OCI-LY1 (cell line): ENCODE data around the gene MED22.

Source experiments
- H2AFZ ChIP-seq: fragments of 200-600 bp; sonication (generic), shearing (Covaris generic); 2 replicates; pipeline ENCODE4 v1.6.0; 2014; ENCODE audit warnings: antibody characterized with exemption, mild to moderate bottlenecking, low read length
- H3F3A ChIP-seq: fragments of 200-600 bp; sonication (generic), shearing (Covaris generic); 2 replicates; pipeline ENCODE4 v1.6.0; 2014; ENCODE audit warnings: mild to moderate bottlenecking, antibody characterized with exemption, low read length, moderate library complexity; ENCODE audit not compliant: insufficient read depth
- H3K27ac ChIP-seq: fragments of 200-600 bp; sonication (generic); 2 replicates; pipeline ENCODE4 v1.5.1; 2014; ENCODE audit warnings: low read length, mixed run types, mild to moderate bottlenecking, low read depth; ENCODE audit not compliant: poor library complexity, severe bottlenecking
- H3K27me3 ChIP-seq: fragments of 200-600 bp; sonication (generic); 2 replicates; pipeline ENCODE4 v1.6.0; 2014; ENCODE audit warnings: antibody characterized with exemption, mild to moderate bottlenecking, low read length, moderate library complexity; ENCODE audit not compliant: insufficient read depth
- H3K36me3 ChIP-seq: fragments of 200-600 bp; sonication (generic); 2 replicates; pipeline ENCODE4 v1.6.1; 2014; ENCODE audit warnings: mild to moderate bottlenecking, antibody characterized with exemption, low read length, moderate library complexity, mixed read lengths; ENCODE audit not compliant: insufficient read depth
- H3K4me1 ChIP-seq: fragments of 200-600 bp; sonication (generic); 2 replicates; pipeline ENCODE4 v1.5.1; 2014; ENCODE audit warnings: mild to moderate bottlenecking, low read length, moderate library complexity; ENCODE audit not compliant: insufficient read depth, severe bottlenecking
- H3K4me2 ChIP-seq: fragments of 200-600 bp; sonication (generic), shearing (Covaris generic); 2 replicates; pipeline ENCODE4 v1.6.1; 2014; ENCODE audit warnings: low read length
- H3K4me3 ChIP-seq: fragments of 200-600 bp; sonication (generic); 2 replicates; pipeline ENCODE4 v1.5.1; 2014; ENCODE audit warnings: low read length, low read depth, mild to moderate bottlenecking, mixed read lengths; ENCODE audit not compliant: poor library complexity, severe bottlenecking
- H3K79me2 ChIP-seq: fragments of 200-600 bp; shearing (Covaris generic); 2 replicates; pipeline ENCODE4 v1.6.1; 2016; ENCODE audit warnings: mixed run types, low read length, mixed read lengths; ENCODE audit not compliant: insufficient read depth
- H3K9ac ChIP-seq: fragments of 200-600 bp; sonication (generic), shearing (Covaris generic); 2 replicates; pipeline ENCODE4 v1.6.1; 2014; ENCODE audit warnings: mild to moderate bottlenecking, low read length, mixed read lengths
- H3K9me2 ChIP-seq: fragments of 200-600 bp; sonication (generic), shearing (Covaris generic); 2 replicates; pipeline ENCODE4 v1.6.1; 2014; ENCODE audit warnings: low read depth, mild to moderate bottlenecking, low read length, mixed read lengths
- H3K9me3 ChIP-seq: fragments of 200-600 bp; shearing (Covaris generic); 2 replicates; pipeline ENCODE4 v1.6.1; 2014; ENCODE audit warnings: low read length, mixed read lengths
- H4K20me1 ChIP-seq: fragments of 200-600 bp; sonication (generic), shearing (Covaris generic); 2 replicates; pipeline ENCODE4 v1.6.0; 2016; ENCODE audit warnings: mild to moderate bottlenecking, low read length; ENCODE audit not compliant: insufficient read depth
- EZH2 ChIP-seq: fragments of 200-600 bp; sonication (generic), shearing (Covaris generic); IDR thresholded peaks from 2 replicates; pipeline ENCODE4 v1.8.0; 2017; ENCODE audit warnings: borderline replicate concordance, mixed run types, mild to moderate bottlenecking, antibody characterized with exemption, low read length, moderate library complexity, mixed read lengths
- TF ChIP-seq, protein P1 (sequence below): fragments of 200-600 bp; sonication (generic), shearing (Covaris generic); IDR thresholded peaks from 2 replicates; pipeline ENCODE4 v1.5.1; 2017; ENCODE audit warnings: mild to moderate bottlenecking, antibody characterized with exemption, low read length, moderate library complexity, mixed read lengths

MED22 gene

GRCh38 chr9:133384736-133385321 lies 36.9 kb upstream of the MED22 start:
- H3K27me3 ChIP-seq, result no peaks in the 10 kb centered on the region
- H3K27ac ChIP-seq, result no peak overlapping the region
- H3K36me3 ChIP-seq, result no peaks in the 10 kb centered on the region
- H3K79me2 ChIP-seq, result no peaks in the 10 kb centered on the region
- no peak overlapping the region for H3K9ac ChIP-seq
- H3K9me3 ChIP-seq, result no peaks in the 10 kb centered on the region
- no peak overlapping the region for H2AFZ ChIP-seq
- no peaks in the 10 kb centered on the region for H3K4me1 ChIP-seq
- no peaks in the 10 kb centered on the region for H4K20me1 ChIP-seq
- H3K4me3 ChIP-seq, result no peak overlapping the region
- H3K4me2 ChIP-seq, result no peak overlapping the region
- H3F3A ChIP-seq, result no peaks in the 10 kb centered on the region
- H3K9me2 ChIP-seq, result no peaks in the 10 kb centered on the region
- no peak for TF ChIP-seq EZH2
- TF ChIP-seq, protein P1, sequence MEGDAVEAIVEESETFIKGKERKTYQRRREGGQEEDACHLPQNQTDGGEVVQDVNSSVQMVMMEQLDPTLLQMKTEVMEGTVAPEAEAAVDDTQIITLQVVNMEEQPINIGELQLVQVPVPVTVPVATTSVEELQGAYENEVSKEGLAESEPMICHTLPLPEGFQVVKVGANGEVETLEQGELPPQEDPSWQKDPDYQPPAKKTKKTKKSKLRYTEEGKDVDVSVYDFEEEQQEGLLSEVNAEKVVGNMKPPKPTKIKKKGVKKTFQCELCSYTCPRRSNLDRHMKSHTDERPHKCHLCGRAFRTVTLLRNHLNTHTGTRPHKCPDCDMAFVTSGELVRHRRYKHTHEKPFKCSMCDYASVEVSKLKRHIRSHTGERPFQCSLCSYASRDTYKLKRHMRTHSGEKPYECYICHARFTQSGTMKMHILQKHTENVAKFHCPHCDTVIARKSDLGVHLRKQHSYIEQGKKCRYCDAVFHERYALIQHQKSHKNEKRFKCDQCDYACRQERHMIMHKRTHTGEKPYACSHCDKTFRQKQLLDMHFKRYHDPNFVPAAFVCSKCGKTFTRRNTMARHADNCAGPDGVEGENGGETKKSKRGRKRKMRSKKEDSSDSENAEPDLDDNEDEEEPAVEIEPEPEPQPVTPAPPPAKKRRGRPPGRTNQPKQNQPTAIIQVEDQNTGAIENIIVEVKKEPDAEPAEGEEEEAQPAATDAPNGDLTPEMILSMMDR, result no peak

DNA sequence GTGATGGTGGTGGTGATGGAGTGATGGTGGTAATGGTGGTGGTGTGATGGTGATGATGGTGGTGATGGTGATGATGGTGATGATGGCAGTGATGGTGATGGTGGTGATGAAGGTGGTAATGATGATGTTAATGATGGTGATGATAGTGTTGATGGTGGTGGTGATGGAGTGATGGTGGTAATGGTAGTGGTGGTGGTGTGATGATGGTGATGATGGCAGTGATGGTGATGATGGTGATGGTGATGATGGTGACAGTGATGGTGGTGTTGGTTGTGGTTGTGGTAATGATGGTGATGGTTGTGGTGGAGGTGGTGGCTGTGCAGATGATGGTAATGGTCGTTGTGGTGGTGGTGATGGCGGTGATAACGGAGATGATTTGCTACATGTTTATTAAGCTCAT lies 35.5 kb upstream of the MED22 start:
- H3K36me3 ChIP-seq, result no peaks in the 10 kb centered on the region
- no peak for TF ChIP-seq EZH2
- TF ChIP-seq, protein P1, result no peak
- H3F3A ChIP-seq, result no peaks in the 10 kb centered on the region
- H3K27ac ChIP-seq, result no peak overlapping the region
- H3K27me3 ChIP-seq, result no peaks in the 10 kb centered on the region
- H3K4me2 ChIP-seq, result no peak overlapping the region
- no peak overlapping the region for H3K4me3 ChIP-seq
- no peak overlapping the region for H2AFZ ChIP-seq
- H3K79me2 ChIP-seq, result no peaks in the 10 kb centered on the region
- no peaks in the 10 kb centered on the region for H3K4me1 ChIP-seq
- no peak overlapping the region for H3K9ac ChIP-seq
- no peaks in the 10 kb centered on the region for H3K9me3 ChIP-seq
- no peaks in the 10 kb centered on the region for H4K20me1 ChIP-seq
- H3K9me2 ChIP-seq, result no peaks in the 10 kb centered on the region

DNA sequence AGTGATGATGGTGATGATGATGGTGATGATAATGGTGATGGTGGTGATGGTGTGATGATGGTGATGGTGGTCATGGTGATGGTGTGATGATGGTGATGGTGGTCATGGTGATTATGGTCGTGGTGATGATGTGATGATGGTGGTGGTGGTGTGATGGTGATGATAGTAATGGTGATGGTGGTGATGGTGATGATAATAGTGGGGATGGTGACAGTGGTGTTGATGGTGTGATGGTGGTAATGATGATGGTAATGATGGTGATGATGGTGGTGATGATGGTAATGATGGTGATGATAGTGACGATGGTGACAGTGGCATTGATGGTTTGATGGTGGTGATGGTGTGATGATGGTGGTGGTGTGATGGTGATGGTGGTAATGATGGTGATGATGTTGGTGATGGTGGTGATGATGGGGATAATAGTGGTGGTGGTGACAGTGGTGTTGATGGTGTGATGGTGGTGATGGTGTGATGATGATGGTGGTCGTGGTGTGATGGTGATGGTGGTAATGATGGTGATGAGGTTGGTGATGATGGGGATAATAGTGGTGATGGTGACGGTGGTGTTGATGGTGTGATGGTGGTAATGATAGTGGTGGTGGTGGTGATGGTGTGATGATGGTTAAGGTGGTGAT lies 34.7 kb upstream of the MED22 start:
- Histone ChIP-seq H3K9ac (no peak overlapping the region), H3K79me2 (no peaks in the 10 kb centered on the region), H3K27ac (no peak overlapping the region), H3K9me3 (no peaks in the 10 kb centered on the region), H3K36me3 (no peaks in the 10 kb centered on the region), H3K4me1 (no peaks in the 10 kb centered on the region), H4K20me1 (no peaks in the 10 kb centered on the region), H3K4me2 (no peak overlapping the region), H3K27me3 (no peaks in the 10 kb centered on the region), H3F3A (no peaks in the 10 kb centered on the region), H2AFZ (no peak overlapping the region), H3K9me2 (no peaks in the 10 kb centered on the region), H3K4me3 (no peak overlapping the region)
- TF ChIP-seq EZH2, result no peak
- TF ChIP-seq, protein P1, result no peak
